SIG-M5 (cell line): ENCODE data around the gene ITIH3.

Experiments
- DNase-seq: peaks from one replicate; lab custom pipeline; 2025; lab: John Stamatoyannopoulos, UW

ITIH3 gene

DNA sequence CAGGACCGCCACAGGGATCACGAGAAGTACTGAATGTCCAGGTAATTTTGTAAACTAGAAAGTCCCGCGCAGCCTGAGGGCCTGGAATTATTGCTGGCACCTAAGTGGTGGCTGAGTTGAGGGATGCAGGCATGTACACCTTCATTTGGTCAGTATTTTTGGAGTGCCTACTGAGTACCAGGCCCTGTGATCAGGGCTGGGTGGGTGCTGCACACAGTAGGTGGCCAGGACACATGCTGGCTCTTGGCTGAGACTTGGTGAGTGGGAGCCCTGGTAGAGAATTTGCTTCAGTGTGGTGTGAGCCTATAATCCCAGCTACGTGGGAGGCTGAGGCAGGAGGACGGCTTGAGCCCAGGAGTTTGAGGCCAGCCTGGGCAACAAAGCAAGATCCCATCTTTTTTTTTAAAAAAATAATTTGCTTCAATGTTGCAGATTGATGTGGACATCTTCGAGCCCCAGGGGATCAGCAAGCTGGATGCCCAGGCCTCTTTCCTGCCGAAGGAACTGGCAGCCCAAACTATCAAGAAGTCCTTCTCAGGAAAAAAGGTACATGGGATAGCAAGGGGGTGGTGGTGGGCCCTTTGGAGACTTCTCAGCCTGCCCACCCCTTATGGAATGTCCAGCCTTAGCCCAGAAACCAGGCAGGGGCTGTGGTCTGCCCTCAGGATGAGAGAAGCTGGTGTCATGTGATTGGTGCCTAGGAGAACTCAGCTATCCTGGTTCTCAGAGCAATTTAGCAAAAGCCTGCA is 14.6 kb upstream of the ITIH3 start:
- no peak for DNase-seq

DNA sequence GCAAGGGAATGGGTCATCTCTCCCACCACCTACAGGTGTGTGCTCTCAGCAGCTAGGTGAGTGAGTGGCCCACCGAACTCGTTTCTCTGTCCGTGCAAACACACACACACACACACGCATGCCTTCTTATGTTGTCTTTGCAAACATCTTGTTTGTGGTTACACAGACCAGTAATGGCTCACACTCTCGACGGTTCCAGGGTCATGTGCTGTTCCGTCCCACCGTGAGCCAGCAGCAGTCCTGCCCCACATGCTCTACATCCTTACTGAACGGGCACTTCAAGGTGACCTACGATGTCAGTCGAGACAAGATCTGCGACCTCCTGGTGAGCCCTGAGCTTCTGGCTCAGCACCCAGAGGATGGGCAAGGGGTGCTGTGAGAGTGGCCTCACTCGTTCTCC is 12.9 kb upstream of the ITIH3 start:
- no peak for DNase-seq

DNA sequence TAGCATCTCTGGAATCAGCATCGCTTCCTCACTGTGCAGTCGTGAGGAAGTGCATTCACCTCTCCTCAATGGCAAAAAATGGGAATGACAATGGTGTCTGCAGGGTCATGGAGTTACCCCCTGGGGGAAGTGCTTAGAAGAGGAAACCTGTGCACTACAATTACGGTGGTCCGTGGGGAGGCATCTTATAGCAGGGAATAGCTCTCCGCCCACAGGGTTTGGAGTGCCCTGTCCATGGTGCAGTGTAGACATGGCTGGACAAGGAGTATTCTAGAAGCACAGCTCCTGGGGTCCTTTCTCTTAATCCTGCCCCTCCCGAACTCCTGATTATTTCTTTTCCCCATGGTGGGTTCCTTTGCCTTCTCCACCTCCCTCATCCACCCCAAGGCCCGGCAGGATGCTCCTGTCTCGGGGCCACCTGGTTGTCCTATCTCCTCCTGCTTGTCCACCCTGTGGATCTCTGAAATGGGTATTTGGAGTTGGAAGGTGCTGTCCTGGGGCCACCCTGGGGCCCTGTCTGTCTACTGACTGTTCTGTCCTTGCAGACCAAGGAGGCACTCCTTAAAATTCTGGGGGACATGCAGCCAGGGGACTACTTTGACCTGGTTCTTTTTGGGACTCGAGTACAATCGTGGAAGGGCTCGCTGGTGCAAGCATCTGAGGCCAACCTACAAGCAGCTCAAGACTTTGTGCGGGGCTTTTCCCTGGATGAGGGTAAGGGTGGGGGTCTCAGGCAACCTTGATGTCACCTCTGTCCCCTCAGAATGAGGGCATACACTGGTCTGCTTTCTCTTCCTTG is 12.0 kb upstream of the ITIH3 start:
- no peak for DNase-seq

DNA sequence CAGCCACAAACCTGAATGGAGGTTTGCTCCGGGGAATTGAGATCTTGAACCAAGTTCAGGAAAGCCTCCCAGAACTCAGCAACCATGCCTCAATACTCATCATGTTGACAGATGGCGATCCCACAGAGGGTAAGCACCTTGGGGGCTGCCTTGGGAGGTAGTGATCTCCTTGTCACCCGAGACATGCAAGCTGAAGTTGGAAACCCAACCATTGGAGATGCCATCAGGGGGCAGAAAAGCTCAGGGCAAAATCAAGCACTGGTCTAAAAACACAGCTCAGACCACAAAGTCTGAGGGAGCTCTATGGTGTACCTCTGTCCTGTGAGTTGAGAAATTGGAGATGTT is 11.4 kb upstream of the ITIH3 start:
- DNase-seq, result no peak

DNA sequence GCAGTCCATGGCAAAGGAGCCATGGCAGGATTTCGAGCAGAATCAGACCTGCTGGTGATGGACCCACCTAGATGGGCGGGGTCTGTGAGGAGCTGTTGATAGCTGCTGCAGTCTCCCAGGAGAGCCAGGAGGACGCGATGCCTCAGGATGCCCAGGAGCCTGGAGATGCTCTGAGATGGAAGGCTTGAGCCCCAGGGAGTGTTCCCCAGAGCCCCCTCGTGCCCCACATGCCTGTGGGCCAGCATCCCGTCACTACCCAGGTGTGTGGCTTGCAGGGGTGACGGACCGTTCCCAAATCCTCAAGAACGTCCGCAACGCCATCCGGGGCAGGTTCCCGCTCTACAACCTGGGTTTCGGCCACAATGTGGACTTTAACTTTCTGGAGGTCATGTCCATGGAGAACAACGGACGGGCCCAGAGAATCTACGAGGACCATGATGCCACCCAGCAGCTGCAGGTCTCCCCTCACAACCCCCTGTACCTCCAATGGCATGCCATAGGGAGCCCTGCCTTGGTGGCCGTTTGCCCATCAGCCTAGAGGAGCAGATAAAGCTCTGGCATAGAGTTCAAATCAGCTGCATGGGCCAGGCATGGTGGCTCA is 10.5 kb upstream of the ITIH3 start:
- no peak for DNase-seq

DNA sequence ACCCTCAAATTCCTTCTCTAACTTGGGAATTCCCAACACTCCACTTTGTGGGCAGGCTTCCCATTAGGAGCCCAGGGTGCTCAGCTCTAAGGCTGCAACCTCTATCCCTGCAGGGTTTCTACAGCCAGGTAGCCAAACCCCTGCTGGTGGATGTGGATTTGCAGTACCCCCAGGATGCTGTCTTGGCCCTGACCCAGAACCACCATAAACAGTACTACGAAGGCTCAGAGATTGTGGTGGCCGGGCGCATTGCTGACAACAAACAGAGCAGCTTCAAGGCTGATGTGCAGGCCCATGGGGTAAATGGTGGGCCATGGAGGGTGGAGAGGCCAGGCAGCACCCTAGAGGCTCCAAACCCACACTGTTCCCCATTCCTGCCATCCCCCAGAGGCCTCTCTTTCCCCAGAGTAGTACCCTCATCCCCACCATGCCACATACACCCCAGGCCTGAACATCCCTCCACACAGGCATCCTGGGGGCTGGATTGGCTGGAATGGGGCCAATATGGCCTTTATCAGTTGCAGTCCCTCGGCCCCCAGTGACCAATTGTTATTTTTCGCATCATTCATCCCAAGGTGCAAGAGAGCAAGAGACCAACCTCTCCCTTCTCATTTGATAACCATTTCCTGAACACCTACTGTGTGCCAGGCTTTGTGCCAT is 9.5 kb upstream of the ITIH3 start:
- DNase-seq, result no peak

DNA sequence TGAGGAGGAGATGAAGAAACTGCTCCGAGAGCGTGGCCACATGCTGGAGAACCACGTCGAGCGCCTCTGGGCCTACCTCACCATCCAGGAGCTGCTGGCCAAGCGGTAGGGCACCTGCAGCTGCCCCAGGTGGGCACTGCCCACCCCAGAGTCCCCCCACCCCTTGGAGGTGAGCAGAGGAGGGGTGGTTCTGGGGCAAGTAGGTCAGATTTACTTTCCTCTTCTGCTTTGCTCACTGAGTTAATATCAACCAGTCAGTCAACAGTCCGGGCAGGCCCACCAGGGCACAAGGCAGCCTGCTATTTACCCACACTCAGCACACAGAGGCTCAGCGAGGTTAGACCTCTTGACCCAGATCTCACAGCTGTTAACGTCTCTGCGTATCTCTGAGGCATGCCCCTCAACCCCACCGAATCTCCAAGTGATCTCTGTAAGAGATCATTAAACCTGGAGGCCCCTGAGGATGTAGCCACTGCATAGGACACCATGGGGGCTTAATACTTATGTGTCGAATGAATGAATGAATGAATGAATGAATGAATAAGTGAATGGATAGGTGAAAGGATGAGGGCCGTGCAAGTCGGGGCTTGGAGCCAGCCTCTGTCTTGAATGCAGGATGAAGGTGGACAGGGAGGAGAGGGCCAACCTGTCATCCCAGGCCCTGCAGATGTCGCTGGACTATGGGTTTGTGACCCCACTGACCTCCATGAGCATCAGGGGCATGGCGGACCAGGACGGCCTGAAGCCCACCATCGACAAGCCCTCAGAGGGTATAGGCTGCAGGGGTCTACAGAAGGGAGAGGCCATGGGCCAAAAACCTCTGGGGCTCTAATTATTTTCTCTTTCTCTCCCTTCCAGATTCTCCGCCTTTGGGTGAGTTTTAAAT is 8.0 kb upstream of the ITIH3 start:
- DNase-seq, result no peak

DNA sequence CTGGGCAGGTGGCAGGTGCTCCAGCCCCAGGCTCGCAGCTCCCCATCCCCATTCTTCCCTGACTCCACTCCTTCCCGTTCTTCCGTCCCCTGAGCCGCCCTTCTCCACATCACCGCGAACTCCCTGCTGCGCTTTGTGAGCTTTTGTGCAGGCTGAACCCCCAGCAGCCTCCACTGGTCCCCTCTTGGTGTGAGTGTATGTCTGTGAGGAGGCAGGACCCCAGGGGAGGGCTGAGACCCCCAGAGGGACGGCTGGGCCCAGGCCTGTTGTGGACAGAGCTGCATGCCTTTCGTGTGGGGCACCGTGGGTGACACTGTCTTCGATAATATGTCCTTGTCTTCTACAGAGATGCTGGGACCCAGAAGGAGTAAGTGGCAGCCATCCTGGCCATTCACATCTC is 7.3 kb upstream of the ITIH3 start:
- DNase-seq, result no peak

DNA sequence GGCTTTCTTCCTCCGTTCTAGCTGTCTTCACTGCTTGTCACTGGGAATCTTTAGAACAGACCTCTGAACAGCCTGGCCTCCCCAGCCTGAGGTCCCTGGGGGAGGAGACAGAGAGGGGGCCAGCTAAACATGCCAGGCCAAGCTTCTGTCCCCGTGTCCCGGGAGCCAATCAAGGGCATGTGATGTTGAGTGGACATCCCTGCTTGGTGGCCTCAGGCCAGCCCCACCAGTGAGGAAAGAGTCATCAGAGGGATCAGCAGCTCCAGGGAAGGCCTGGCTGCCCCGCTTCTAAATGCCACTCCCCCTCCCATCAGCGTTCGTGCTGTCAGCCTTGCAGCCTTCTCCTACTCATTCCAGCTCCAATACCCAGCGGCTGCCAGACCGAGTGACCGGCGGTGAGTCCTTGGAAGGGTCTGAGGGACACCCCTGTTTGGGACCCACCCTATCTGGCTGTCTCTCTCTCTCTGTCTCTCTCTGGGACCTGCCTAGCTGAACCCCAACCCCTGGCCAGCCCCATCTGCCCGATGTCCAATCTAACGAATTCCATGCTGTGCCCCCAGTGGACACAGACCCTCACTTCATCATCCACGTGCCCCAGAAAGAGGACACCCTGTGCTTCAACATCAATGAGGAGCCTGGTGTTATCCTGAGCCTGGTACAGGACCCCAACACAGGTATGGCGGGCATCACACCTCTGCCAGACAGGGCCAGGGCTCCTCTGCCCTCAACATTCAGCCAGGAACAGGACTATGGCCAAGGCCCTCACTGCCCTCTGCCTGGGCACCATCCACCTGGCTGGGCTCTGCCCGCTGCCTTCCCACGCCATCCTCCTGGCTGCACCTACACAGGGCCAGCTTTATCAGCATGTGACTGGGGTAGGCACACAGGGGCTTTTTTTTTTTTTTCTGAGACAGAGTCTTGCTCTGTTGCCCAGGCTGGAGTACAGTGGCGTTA is 6.6 kb upstream of the ITIH3 start:
- DNase-seq, result no peak

DNA sequence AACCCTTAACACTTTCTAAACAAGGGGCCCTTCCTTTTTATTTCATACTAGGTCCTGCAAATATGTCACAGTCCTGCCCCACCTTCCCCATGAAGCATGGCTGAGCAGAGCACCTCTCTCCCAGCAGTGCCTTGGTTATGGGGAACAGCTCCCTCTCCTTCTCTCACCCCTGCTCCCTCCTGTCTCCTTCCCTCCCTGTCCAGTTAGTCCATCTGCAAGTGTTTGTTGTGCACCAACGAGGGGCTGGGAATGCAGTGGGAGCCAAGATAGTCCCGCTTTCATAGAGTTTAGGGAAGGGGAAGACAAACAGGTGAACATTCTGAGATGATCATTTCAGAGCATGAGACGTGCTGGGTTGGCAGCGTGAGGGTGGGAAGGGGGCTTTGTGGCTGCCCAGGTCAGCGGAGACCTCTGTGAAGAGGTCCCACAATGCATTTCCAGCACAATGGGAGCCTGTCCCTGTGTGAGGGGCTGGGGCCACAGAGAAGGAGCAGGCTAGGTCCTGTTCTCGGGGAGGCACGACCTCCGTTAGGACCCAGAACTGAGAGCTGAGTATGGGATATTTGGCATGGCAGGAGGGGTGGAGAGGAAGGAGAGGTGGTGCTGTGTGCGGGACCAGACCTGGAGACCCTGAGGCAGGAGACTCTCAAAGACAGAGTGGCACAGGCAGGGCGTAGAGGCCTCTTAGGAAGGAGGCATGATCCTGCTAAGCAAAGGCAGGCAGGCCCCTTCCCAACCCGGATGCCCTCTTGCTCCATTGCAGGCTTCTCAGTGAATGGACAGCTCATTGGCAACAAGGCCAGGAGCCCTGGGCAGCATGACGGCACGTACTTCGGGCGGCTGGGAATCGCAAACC is 5.5 kb upstream of the ITIH3 start:
- no peak for DNase-seq

DNA sequence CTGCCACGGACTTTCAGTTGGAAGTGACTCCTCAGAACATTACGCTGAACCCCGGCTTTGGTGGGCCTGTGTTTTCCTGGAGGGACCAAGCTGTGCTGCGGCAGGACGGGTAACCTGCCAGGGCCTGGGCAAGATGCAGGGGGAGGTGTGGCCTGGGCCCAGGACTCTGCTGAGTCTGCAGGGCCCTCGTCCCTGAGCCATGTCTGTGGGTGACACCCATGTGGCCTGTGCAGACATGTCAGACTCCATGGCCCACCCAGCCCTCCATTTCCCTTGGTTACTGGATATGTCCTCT is 4.9 kb upstream of the ITIH3 start:
- no peak for DNase-seq

DNA sequence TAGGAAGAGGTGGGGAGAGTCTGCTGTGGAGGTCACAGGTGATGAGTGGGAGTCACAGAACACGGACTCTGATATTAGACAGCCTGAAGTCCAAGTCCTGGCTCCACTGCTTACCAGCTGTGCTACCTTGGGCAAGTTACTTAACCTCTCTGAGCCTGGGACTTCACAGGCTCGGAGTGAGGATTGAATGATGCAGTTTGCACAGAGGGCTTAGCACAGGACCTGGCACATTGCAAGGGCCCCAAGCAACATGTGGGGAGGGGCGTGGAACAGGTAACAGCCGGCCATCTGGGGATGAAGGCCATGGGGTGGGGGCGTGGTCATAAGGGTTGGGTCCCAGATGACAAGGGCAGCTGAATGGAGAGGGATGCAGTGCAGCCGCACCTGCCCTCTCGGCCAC is 4.3 kb upstream of the ITIH3 start:
- no peak for DNase-seq

DNA sequence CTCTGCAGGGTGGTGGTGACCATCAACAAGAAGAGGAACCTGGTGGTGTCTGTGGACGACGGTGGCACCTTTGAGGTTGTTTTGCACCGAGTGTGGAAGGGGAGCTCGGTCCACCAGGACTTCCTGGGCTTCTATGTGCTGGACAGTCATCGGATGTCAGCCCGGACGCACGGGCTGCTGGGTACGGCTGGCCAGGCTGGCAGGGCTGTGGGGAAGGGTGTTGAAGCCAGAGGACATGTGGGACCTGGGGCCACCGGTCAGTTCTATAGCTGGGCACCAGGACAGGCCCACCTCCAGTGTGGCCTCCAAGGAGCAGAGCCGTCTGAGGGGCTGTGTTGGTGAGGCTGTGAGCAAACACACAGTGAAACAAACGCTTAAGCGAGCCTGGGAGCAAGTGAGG is 3.9 kb upstream of the ITIH3 start:
- no peak for DNase-seq

DNA sequence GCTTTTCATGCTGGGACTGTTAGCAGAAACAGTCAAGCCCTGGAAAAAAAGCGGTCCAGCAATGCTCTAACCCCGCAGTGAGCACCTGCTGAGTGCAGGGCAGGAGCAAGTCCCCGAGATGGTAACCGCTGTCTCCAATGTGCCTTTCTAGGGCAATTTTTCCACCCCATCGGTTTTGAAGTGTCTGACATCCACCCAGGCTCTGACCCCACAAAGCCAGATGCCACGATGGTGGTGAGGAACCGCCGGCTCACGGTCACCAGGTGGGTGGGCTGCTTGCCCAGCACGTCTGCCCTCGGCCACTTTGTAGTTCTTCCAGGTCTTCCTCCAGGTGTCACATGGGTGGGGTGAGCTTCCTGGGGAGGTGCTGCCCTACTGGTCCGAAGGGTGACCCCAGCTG is 3.2 kb upstream of the ITIH3 start:
- DNase-seq, result no peak

DNA sequence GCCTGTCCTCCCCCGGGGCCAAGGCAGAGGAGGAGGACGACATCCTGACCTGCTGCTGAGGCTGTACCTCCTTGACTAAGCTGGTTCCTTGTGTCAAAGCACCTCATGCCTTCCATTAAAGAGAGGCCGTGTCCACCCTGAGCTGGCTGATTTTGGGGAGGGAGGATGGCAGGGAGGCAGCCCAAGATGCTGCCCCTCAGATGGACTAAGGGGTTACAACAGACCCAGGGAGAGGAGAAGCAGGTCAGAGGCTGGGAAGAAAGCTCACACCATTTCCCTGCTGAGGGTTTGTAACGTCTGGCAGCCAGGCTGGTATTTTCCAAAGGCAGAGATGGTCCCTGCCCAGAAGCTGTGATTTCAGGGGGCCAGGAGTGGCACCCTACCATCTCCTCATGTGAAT is 2.7 kb upstream of the ITIH3 start:
- DNase-seq, result no peak

DNA sequence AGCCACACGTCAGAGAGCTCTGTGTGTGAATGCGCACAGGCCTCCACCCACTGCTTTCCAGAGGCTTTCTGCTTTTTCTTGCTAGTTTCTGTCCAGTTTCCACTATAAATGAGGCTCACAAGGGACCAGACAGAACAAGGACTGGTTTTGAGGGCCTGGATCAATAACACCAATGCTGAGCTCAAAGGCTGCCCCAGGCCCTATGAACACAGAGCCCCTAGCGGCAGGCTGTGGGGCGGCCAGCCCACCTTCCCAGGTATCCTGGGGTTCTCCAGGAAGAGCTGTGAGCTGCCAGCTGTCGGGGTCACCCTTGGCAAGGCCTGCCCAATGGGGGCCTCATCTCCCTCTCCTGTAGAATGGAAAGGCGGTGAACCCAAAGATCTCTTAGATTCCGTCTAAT is 2.2 kb upstream of the ITIH3 start:
- no peak for DNase-seq

DNA sequence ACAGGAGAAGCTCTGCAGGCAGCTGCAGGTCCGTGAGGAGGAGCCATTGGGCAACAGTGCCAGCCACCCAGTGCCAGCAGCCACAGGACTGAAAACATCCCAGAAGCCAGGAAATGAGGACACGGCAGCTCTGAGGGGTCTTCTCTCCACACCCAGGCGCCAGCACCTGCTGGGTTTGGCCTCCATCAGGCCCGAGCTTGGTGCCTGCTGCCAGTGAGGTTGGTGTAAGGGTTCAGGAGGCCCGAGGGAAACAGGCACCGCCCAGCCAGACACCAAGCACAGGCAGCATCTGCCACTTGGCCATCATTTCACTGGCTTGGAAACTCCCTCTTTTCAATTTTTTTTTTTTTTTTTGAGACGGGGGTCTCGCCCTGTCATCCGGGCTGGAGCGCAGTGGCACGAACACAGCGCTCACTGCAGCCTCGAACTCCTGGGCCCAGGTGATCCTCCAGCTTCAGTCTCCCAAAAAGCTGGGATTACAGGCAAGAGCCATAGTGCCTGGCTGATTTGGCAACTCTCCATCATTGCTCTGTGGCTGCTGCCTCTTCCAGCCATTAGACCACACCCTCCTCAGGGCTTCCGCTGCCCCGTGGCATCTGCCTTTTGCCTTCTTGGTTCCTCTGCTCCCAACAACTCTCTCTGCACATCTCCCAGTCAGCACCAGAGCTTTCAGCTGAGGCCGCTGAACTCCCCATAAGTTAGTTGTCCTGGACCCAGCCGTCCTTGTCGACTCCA is 1.5 kb upstream of the ITIH3 start:
- DNase-seq, result no peak

DNA sequence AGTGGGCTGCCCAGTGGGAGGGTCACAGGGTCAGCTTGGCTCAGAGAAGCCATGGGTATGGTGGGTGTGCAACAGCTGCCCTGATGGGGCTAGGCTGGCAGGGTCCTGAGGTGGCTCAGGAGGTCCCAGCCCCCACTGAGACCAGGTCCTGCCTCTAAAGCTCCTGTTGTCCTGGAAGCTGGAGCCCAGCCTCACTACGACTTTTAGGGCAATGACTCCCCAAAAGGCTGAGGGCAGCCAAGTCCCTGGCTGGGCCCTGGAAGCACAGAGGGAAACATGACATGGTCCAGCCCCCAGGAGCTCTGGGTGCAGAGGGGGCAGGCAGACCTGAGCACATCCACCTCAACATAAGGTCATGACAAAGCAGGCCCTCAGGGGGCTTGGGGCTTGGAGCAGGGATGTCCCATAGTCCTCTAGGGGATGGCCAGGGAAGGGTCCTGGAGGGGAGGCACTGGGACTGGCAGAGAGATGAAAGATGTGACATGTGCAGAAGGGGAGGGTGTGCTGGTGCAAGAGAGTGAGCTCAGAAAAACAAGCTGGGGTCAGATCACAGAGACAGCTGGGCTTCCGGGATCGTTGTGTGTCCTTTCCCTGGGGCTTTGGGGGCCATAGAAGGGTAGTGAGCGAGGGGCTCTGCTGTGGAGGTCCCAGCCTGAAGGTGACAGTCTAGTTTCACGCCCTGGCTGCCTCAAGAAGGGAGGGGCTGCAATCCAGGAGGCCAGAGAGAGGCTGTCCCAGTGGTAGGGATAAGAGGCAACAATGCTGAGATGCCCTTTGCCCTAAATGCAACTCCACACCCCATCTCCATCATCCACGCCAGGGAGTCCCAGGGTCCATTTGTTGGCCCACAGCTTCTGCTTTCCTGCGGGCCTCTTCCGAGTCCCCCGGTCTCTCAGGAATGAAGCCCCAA is 639 bp upstream of the ITIH3 start:
- DNase-seq, result no peak
